Measurements from ENCODE around the gene UBTF. TPM values are rescaled to one million over a fixed set of nuclear protein-coding genes. Genes with fewer than 3 reads are reported as not detected.

UBTF gene
- total and polyA plus RNA-seq, 5 donors from 2014 or later = 22.3 to 104 (median 27.4) TPM

- H3K4me1 Mint-ChIP-seq = peaks cover 9 to 32% (median 23%) of the 10 kb centered on the region in 4 donors
- H3K27ac Mint-ChIP-seq = peak overlapping the region in 2 of 3 donors; percentile 42 to 64
- Histone ChIP-seq H3K4me3 (ENCODE audit: low read depth, low read length) (no peak overlapping the region), H3K9me3 (ENCODE audit: control insufficient read depth in 2 of 2, low read length in 2 of 2) (no peaks in the 10 kb centered on the region), H3K27ac (ENCODE audit: insufficient read depth, low read length, poor library complexity, severe bottlenecking) (no peak overlapping the region), H3K4me1 (ENCODE audit: control insufficient read depth, insufficient read depth, low read length, poor library complexity, severe bottlenecking) (peaks cover 19% of the 10 kb centered on the region), H3K27me3 (ENCODE audit: control insufficient read depth, insufficient read depth, low read length) (no peaks in the 10 kb centered on the region), H3K36me3 (ENCODE audit: control insufficient read depth, insufficient read depth, low read length) (peaks cover 36% of the 10 kb centered on the region)
- H3K9me3 Mint-ChIP-seq = no peaks in the 10 kb centered on the region
- peaks cover 14% of the 10 kb centered on the region for H3K36me3 Mint-ChIP-seq
- no peak for ATAC-seq (ENCODE audit: low read depth in 2 of 2)
- DNase-seq = no peak
- H3K27me3 Mint-ChIP-seq = no peaks in the 10 kb centered on the region
- H3K4me3 Mint-ChIP-seq = peak overlapping the region; percentile 28 to 70 (median 56)
Observed at GRCh38 chr17:44190481-44190880, 29.0 kb downstream of the UBTF start.

- Mint-ChIP-seq H3K4me3 (peak overlapping the region; percentile 46 to 98 (median 77)), H3K27ac (peak overlapping the region in 2 of 3 donors; percentile 100), H3K4me1 (peaks cover 18 to 47% (median 32%) of the 10 kb centered on the region in 4 donors), H3K9me3 (no peaks in the 10 kb centered on the region), H3K36me3 (peaks cover 10% of the 10 kb centered on the region), H3K27me3 (no peaks in the 10 kb centered on the region)
- ATAC-seq (ENCODE audit: low read depth in 2 of 2) (no peak), DNase-seq (no peak)
- Histone ChIP-seq H3K27ac (ENCODE audit: insufficient read depth, low read length, poor library complexity, severe bottlenecking) (peak overlapping the region; percentile 99), H3K27me3 (ENCODE audit: control insufficient read depth, insufficient read depth, low read length) (no peaks in the 10 kb centered on the region), H3K36me3 (ENCODE audit: control insufficient read depth, insufficient read depth, low read length) (peaks cover 19% of the 10 kb centered on the region), H3K9me3 (ENCODE audit: control insufficient read depth in 2 of 2, low read length in 2 of 2) (no peaks in the 10 kb centered on the region), H3K4me3 (ENCODE audit: low read depth, low read length) (no peak overlapping the region), H3K4me1 (ENCODE audit: control insufficient read depth, insufficient read depth, low read length, poor library complexity, severe bottlenecking) (peaks cover 34% of the 10 kb centered on the region)
Observed at GRCh38 chr17:44188576-44189403, 30.7 kb downstream of the UBTF start.

- Mint-ChIP-seq H3K9me3 (no peaks in the 10 kb centered on the region), H3K4me3 (peak overlapping the region; percentile 94 to 99 (median 97)), H3K27ac (peak overlapping the region; percentile 100), H3K27me3 (no peaks in the 10 kb centered on the region), H3K4me1 (peaks cover 19 to 59% (median 37%) of the 10 kb centered on the region in 4 donors), H3K36me3 (peaks cover 10% of the 10 kb centered on the region)
- H3K9me3 ChIP-seq (ENCODE audit: control insufficient read depth in 2 of 2, low read length in 2 of 2) = no peaks in the 10 kb centered on the region
- peaks cover 21% of the 10 kb centered on the region for H3K36me3 ChIP-seq (ENCODE audit: control insufficient read depth, insufficient read depth, low read length)
- ATAC-seq (ENCODE audit: low read depth in 2 of 2) (peak; percentile 51 to 52), DNase-seq (peak; percentile 28 to 58 (median 56))
- peaks cover 38% of the 10 kb centered on the region for H3K4me1 ChIP-seq (ENCODE audit: control insufficient read depth, insufficient read depth, low read length, poor library complexity, severe bottlenecking)
- H3K4me3 ChIP-seq (ENCODE audit: low read depth, low read length) = peak overlapping the region; percentile 93
- no peaks in the 10 kb centered on the region for H3K27me3 ChIP-seq (ENCODE audit: control insufficient read depth, insufficient read depth, low read length)
- peak overlapping the region; percentile 99 for H3K27ac ChIP-seq (ENCODE audit: insufficient read depth, low read length, poor library complexity, severe bottlenecking)
Observed at GRCh38 chr17:44187131-44187899, 32.2 kb downstream of the UBTF start.

GRCh38 chr17:44186307-44187130, 33.0 kb downstream of the UBTF start, which contains the start of gene TMUB2:
Gene TMUB2, plus strand, starts transcription at chr17:44186972. Its CDS starts 737 bp downstream, at chr17:44187709.
- DNase-seq (peak; percentile 98 to 100 (median 99)), ATAC-seq (ENCODE audit: low read depth in 2 of 2) (peak; percentile 89 to 90)
- Mint-ChIP-seq H3K27me3 (no peaks in the 10 kb centered on the region), H3K4me1 (peaks cover 26 to 66% (median 43%) of the 10 kb centered on the region in 4 donors), H3K4me3 (peak within 1 kb of the TSS; percentile 94 to 99 (median 97)), H3K36me3 (peaks cover 16% of the 10 kb centered on the region), H3K9me3 (no peaks in the 10 kb centered on the region), H3K27ac (peak within 1 kb of the TSS; percentile 100)
- Histone ChIP-seq H3K9me3 (ENCODE audit: control insufficient read depth in 2 of 2, low read length in 2 of 2) (no peaks in the 10 kb centered on the region), H3K36me3 (ENCODE audit: control insufficient read depth, insufficient read depth, low read length) (peaks cover 29% of the 10 kb centered on the region), H3K4me1 (ENCODE audit: control insufficient read depth, insufficient read depth, low read length, poor library complexity, severe bottlenecking) (peaks cover 38% of the 10 kb centered on the region), H3K27me3 (ENCODE audit: control insufficient read depth, insufficient read depth, low read length) (no peaks in the 10 kb centered on the region), H3K4me3 (ENCODE audit: low read depth, low read length) (peak within 1 kb of the TSS; percentile 93), H3K27ac (ENCODE audit: insufficient read depth, low read length, poor library complexity, severe bottlenecking) (peak within 1 kb of the TSS; percentile 99)

GRCh38 chr17:44184212-44184810, 35.2 kb downstream of the UBTF start:
- Mint-ChIP-seq H3K36me3 (peaks cover 7% of the 10 kb centered on the region), H3K4me3 (peak overlapping the region; percentile 94 to 99 (median 97)), H3K27me3 (no peaks in the 10 kb centered on the region), H3K4me1 (peaks cover 25 to 60% (median 40%) of the 10 kb centered on the region in 4 donors), H3K9me3 (no peaks in the 10 kb centered on the region), H3K27ac (no peak overlapping the region)
- Histone ChIP-seq H3K27me3 (ENCODE audit: control insufficient read depth, insufficient read depth, low read length) (no peaks in the 10 kb centered on the region), H3K27ac (ENCODE audit: insufficient read depth, low read length, poor library complexity, severe bottlenecking) (peak overlapping the region; percentile 41), H3K9me3 (ENCODE audit: control insufficient read depth in 2 of 2, low read length in 2 of 2) (no peaks in the 10 kb centered on the region), H3K4me3 (ENCODE audit: low read depth, low read length) (no peak overlapping the region), H3K4me1 (ENCODE audit: control insufficient read depth, insufficient read depth, low read length, poor library complexity, severe bottlenecking) (peaks cover 38% of the 10 kb centered on the region), H3K36me3 (ENCODE audit: control insufficient read depth, insufficient read depth, low read length) (peaks cover 19% of the 10 kb centered on the region)
- no peak for ATAC-seq (ENCODE audit: low read depth in 2 of 2)
- no peak for DNase-seq

- Histone ChIP-seq H3K9me3 (ENCODE audit: control insufficient read depth in 2 of 2, low read length in 2 of 2) (no peaks in the 10 kb centered on the region), H3K36me3 (ENCODE audit: control insufficient read depth, insufficient read depth, low read length) (peaks cover 20% of the 10 kb centered on the region), H3K27ac (ENCODE audit: insufficient read depth, low read length, poor library complexity, severe bottlenecking) (no peak overlapping the region), H3K4me3 (ENCODE audit: low read depth, low read length) (no peak overlapping the region), H3K27me3 (ENCODE audit: control insufficient read depth, insufficient read depth, low read length) (no peaks in the 10 kb centered on the region), H3K4me1 (ENCODE audit: control insufficient read depth, insufficient read depth, low read length, poor library complexity, severe bottlenecking) (peaks cover 31% of the 10 kb centered on the region)
- peak overlapping the region; percentile 35 to 98 (median 52) for H3K4me3 Mint-ChIP-seq
- DNase-seq (no peak), ATAC-seq (ENCODE audit: low read depth in 2 of 2) (no peak)
- H3K27ac Mint-ChIP-seq = peak overlapping the region in 2 of 3 donors; percentile 56 to 58
- peaks cover 25 to 54% (median 39%) of the 10 kb centered on the region in 4 donors for H3K4me1 Mint-ChIP-seq
- H3K27me3 Mint-ChIP-seq = no peaks in the 10 kb centered on the region
- H3K36me3 Mint-ChIP-seq = peaks cover 13% of the 10 kb centered on the region
- no peaks in the 10 kb centered on the region for H3K9me3 Mint-ChIP-seq
Observed at GRCh38 chr17:44183024-44183423, 36.5 kb downstream of the UBTF start.

- Histone ChIP-seq H3K27ac (ENCODE audit: insufficient read depth, low read length, poor library complexity, severe bottlenecking) (no peak overlapping the region), H3K9me3 (ENCODE audit: control insufficient read depth in 2 of 2, low read length in 2 of 2) (no peaks in the 10 kb centered on the region), H3K4me1 (ENCODE audit: control insufficient read depth, insufficient read depth, low read length, poor library complexity, severe bottlenecking) (peaks cover 4% of the 10 kb centered on the region), H3K4me3 (ENCODE audit: low read depth, low read length) (no peak overlapping the region), H3K36me3 (ENCODE audit: control insufficient read depth, insufficient read depth, low read length) (peaks cover 29% of the 10 kb centered on the region), H3K27me3 (ENCODE audit: control insufficient read depth, insufficient read depth, low read length) (no peaks in the 10 kb centered on the region)
- Mint-ChIP-seq H3K4me3 (no peak overlapping the region), H3K4me1 (peaks cover 7 to 16% (median 12%) of the 10 kb centered on the region in 4 donors), H3K27me3 (no peaks in the 10 kb centered on the region), H3K9me3 (no peaks in the 10 kb centered on the region), H3K36me3 (peaks cover 20% of the 10 kb centered on the region), H3K27ac (no peak overlapping the region)
- ATAC-seq (ENCODE audit: low read depth in 2 of 2) (no peak), DNase-seq (no peak)
Observed at GRCh38 chr17:44178133-44178532, 41.3 kb downstream of the UBTF start.

Data from CD4-positive, CD25-positive, alpha-beta regulatory T cell (primary cell).